ENCODE results near the gene PFKFB4. TPM values are rescaled to one million over a fixed set of nuclear protein-coding genes. Genes with fewer than 3 reads are reported as not detected.

Gene PFKFB4
- total and polyA plus RNA-seq, 2 of the 4 experiments (the other 2 are of a cell fraction): 16.9 to 17.0 TPM

- CTCF ChIA-PET: no interaction called here
- no TSS peak for BruUV-seq (replicated peaks)
- no peak overlapping the region for H3K56ac ChIP-seq (ENCODE audit: extremely low read depth, insufficient read depth, low read length)
- peaks cover 14% of the 10 kb centered on the region for H3K4me1 ChIP-seq (ENCODE audit: control insufficient read depth, insufficient read depth, low read length)
- H4K8ac ChIP-seq (ENCODE audit: low read depth in 2 of 2, low read length in 2 of 2): no peak overlapping the region
- no peak overlapping the region for H3K14ac ChIP-seq (replicated peaks; ENCODE audit: low read depth, low read length)
- H2AK9ac ChIP-seq (replicated peaks; ENCODE audit: low read depth, low read length, poor library complexity): peak overlapping the region; percentile 65
- H3K23ac ChIP-seq (ENCODE audit: low read depth, low read length): no peak overlapping the region
- H2AK5ac ChIP-seq (ENCODE audit: low read depth, low read length): no peak overlapping the region
- H3K9me1 ChIP-seq (ENCODE audit: insufficient read depth, low read length): peaks cover 25% of the 10 kb centered on the region
- no peak for ATAC-seq (ENCODE audit: low read depth)
- no peak for DNase-seq
- H2AFZ ChIP-seq (replicated peaks; ENCODE audit: low read length, poor library complexity): no peak overlapping the region
- no peak overlapping the region for H2BK120ac ChIP-seq (ENCODE audit: low read depth, low read length)
- no peaks in the 10 kb centered on the region; the same call in 1 of the 2 replicates for H4K20me1 ChIP-seq (ENCODE audit: insufficient read depth, low read length)
- H2BK15ac ChIP-seq (ENCODE audit: low read depth, low read length): no peak overlapping the region
- intact Hi-C loops (cut with micrococcal nuclease) (no loop called here), in situ Hi-C loops (cut with MboI; ENCODE audit: low sequenced_read_pairs) (no loop called here), dilution Hi-C loops (cut with HindIII; ENCODE audit: low sequenced_read_pairs, unreplicated experiment) (no loop called here)
- H4K5ac ChIP-seq (ENCODE audit: low read depth, low read length): no peak overlapping the region
- H3K27ac ChIP-seq (ENCODE audit: insufficient read depth, low read length): no peak overlapping the region
- no peak overlapping the region for H2BK20ac ChIP-seq (ENCODE audit: low read depth, low read length)
- TF ChIP-seq MAFK (IDR thresholded peaks at IDR 0.05; ENCODE audit: low read depth, low read length): no peak
- no peak for TF ChIP-seq CTCF (conservative IDR thresholded peaks at IDR 0.05; ENCODE audit: low read depth, low read length)
- no peak for TF ChIP-seq ELK1 (IDR thresholded peaks at IDR 0.05; ENCODE audit: borderline replicate concordance, low read depth, low read length)
- no peak for TF ChIP-seq BHLHE40 (IDR thresholded peaks at IDR 0.05; ENCODE audit: low read depth, low read length)
- TF ChIP-seq MAZ (IDR thresholded peaks at IDR 0.05; ENCODE audit: borderline replicate concordance, low read depth, low read length): no peak
- no peak for TF ChIP-seq CHD1 (IDR thresholded peaks at IDR 0.05; ENCODE audit: low read depth, low read length)
- TF ChIP-seq RCOR1 (IDR thresholded peaks at IDR 0.05; ENCODE audit: insufficient replicate concordance, low read length): no peak
- no peak for TF ChIP-seq RAD21 (IDR thresholded peaks at IDR 0.05; ENCODE audit: low read length)
- H3K4me2 ChIP-seq (ENCODE audit: low read depth, low read length): no peak overlapping the region
- H3K9me3 ChIP-seq (ENCODE audit: control insufficient read depth, insufficient read depth, low read length): no peaks in the 10 kb centered on the region; the same call in 1 of the 2 replicates
- H3K4ac ChIP-seq (ENCODE audit: low read depth, low read length): no peak overlapping the region
- no peak overlapping the region for H3K18ac ChIP-seq (ENCODE audit: low read depth, low read length)
- no peak overlapping the region for H3K4me3 ChIP-seq (ENCODE audit: insufficient read depth, low read depth, low read length)
- H3K36me3 ChIP-seq (ENCODE audit: control insufficient read depth, insufficient read depth, low read length): peaks cover 13% of the 10 kb centered on the region
- no peak overlapping the region for H2BK5ac ChIP-seq (ENCODE audit: low read depth, low read length, poor library complexity, severe bottlenecking)
- no peak overlapping the region for H4K91ac ChIP-seq (ENCODE audit: insufficient read depth, low read depth, low read length)
- WGBS, 2 experiments (ENCODE audit: extremely low coverage in 2 of 2, insufficient read length in 1 of 2): 95% methylated on average over 3 of the region's 7 CpGs; no CpG with 5 or more reads in 1 of the 2 experiments
- no peaks in the 10 kb centered on the region for H3K27me3 ChIP-seq (ENCODE audit: control insufficient read depth, insufficient read depth, low read length)
- peaks cover 13 to 47% of the 10 kb centered on the region in 2 experiments; a peak in 3 of 4 replicates for H3K79me1 ChIP-seq (ENCODE audit: low read depth in 1 of 2, low read length in 2 of 2)
- H3K9ac ChIP-seq (ENCODE audit: low read depth, low read length): no peak overlapping the region
- POLR2A ChIA-PET (ENCODE audit: unreplicated experiment): no interaction called here
These were observed 55.4 kb downstream of the PFKFB4 start for GRCh38 chr3:48501196-48501595.
